RWPE2 (cell line): ENCODE measurements around the gene FOXO3.
A peak's percentile ranks its signal among the peaks of the same experiment; 100 is the strongest.

ENCODE experiments used
- ATAC-seq: fragments of 200-7000 bp; cut with Tn5 transposase; 3 replicates; pipeline ENCODE4 v1.9.1; 2021; ENCODE audit warnings: low read depth
- DNase-seq: peaks from one replicate; pipeline ENCODE4 v3.0.0-alpha.2; 2020; ENCODE audit warnings: low spot score
- H3K27ac ChIP-seq: fragments of 450-650 bp; 2 replicates; pipeline ENCODE4 v1.5.1; 2017; ENCODE audit warnings: mild to moderate bottlenecking; ENCODE audit not compliant: poor library complexity, severe bottlenecking
- H3K27me3 ChIP-seq: fragments of 250-450 bp; sonication (Bioruptor Pico); 2 replicates; pipeline ENCODE4 v1.5.1; 2021; ENCODE audit warnings: mild to moderate bottlenecking, moderate library complexity; ENCODE audit not compliant: insufficient read depth, poor library complexity, severe bottlenecking
- H3K36me3 ChIP-seq: fragments of 250-450 bp; sonication (Bioruptor Pico); 2 replicates; pipeline ENCODE4 v1.5.1; 2020; ENCODE audit warnings: low read depth, mild to moderate bottlenecking, moderate library complexity
- H3K4me1 ChIP-seq: fragments of 250-450 bp; sonication (Bioruptor Pico); 2 replicates; pipeline ENCODE4 v1.5.1; 2021; ENCODE audit warnings: mild to moderate bottlenecking, moderate library complexity; ENCODE audit not compliant: insufficient read depth, poor library complexity, severe bottlenecking
- H3K4me3 ChIP-seq: fragments of 250-450 bp; sonication (Bioruptor Pico); 2 replicates; pipeline ENCODE4 v1.5.1; 2021; ENCODE audit warnings: mild to moderate bottlenecking, moderate library complexity; ENCODE audit not compliant: severe bottlenecking
- H3K9me3 ChIP-seq: fragments of 250-450 bp; sonication (Bioruptor Pico); 2 replicates; pipeline ENCODE4 v1.5.1; 2021; ENCODE audit warnings: mild to moderate bottlenecking, moderate library complexity; ENCODE audit not compliant: severe bottlenecking
- TF ChIP-seq, protein P1 (sequence below): fragments of 450-650 bp; IDR thresholded peaks from one replicate; pipeline ENCODE4 v1.5.1; 2017; ENCODE audit warnings: mild to moderate bottlenecking, moderate library complexity; ENCODE audit not compliant: poor library complexity, severe bottlenecking

FOXO3 gene

GRCh38 chr6:108627692-108628550 lies 67.2 kb downstream of the FOXO3 start:
- H3K4me3 ChIP-seq = no peak overlapping the region
- ATAC-seq = peak; percentile 32; the same call in 2 of the 3 replicates
- no peaks in the 10 kb centered on the region for H3K9me3 ChIP-seq
- no peaks in the 10 kb centered on the region for H3K27me3 ChIP-seq
- TF ChIP-seq, protein P1, sequence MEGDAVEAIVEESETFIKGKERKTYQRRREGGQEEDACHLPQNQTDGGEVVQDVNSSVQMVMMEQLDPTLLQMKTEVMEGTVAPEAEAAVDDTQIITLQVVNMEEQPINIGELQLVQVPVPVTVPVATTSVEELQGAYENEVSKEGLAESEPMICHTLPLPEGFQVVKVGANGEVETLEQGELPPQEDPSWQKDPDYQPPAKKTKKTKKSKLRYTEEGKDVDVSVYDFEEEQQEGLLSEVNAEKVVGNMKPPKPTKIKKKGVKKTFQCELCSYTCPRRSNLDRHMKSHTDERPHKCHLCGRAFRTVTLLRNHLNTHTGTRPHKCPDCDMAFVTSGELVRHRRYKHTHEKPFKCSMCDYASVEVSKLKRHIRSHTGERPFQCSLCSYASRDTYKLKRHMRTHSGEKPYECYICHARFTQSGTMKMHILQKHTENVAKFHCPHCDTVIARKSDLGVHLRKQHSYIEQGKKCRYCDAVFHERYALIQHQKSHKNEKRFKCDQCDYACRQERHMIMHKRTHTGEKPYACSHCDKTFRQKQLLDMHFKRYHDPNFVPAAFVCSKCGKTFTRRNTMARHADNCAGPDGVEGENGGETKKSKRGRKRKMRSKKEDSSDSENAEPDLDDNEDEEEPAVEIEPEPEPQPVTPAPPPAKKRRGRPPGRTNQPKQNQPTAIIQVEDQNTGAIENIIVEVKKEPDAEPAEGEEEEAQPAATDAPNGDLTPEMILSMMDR = no peak
- no peak for DNase-seq
- peaks cover 25% of the 10 kb centered on the region for H3K4me1 ChIP-seq
- no peaks in the 10 kb centered on the region for H3K36me3 ChIP-seq
- no peak overlapping the region for H3K27ac ChIP-seq

DNA sequence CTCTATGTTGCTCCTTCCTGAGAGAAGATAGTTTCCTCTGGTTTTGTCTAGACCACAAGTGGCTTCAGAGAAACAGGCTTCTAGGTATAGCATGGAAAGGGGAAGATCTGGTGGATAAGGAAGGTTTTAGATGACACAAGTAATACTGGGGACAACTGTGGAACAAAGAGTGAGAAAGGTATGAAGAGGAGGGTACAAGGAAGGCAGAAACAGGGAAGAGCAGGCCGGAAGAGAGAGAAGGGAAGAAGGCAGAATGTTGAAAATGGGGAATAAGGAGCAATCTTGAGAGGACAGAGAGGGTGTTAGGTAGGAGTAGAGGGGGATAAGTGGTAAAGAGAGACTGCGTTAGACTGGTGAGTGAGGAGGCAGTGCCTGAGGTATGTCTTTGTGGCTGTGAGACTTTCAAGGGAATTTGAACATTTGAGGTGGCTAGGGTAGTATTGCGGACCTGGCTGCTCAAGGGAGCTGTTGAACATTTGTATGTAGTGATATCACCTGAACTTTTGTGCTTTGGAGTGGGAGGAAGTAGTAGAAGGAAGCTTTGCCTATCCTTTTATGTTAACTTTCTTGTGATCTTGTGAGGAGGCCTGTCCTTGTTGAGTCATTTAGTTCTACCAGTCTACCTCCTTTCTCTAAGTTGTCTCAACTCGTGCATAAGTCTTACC lies 69.5 kb downstream of the FOXO3 start:
- no peaks in the 10 kb centered on the region for H3K9me3 ChIP-seq
- no peaks in the 10 kb centered on the region for H3K36me3 ChIP-seq
- no peaks in the 10 kb centered on the region for H3K27me3 ChIP-seq
- peak; percentile 33; the same call in 2 of the 3 replicates for ATAC-seq
- peak overlapping the region; percentile 7 for H3K27ac ChIP-seq
- H3K4me3 ChIP-seq = no peak overlapping the region
- no peak for DNase-seq
- H3K4me1 ChIP-seq = peaks cover 13% of the 10 kb centered on the region
- TF ChIP-seq, protein P1 = no peak

DNA sequence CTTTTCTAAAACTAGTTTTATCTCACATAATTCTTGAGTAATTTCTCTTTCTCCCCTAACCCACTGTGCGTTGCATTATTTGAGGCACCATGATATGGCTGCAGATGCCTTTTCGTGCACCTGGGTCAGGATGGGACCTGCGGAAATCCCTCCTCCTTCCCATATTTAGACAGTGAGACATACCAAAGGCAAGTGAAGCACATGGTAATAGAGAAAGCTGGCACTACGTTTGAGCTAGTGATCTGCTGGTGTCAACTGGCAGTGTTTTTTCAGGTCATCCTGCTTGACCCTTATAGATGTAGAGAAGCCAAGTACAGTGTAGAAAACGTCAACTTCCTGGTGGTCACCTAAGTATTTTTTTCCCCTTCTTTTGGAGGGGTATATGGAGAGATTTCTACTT lies 71.7 kb downstream of the FOXO3 start:
- TF ChIP-seq, protein P1 = no peak
- Histone ChIP-seq H3K4me1 (peaks cover 13% of the 10 kb centered on the region), H3K27ac (no peak overlapping the region), H3K4me3 (no peak overlapping the region), H3K27me3 (no peaks in the 10 kb centered on the region), H3K9me3 (no peaks in the 10 kb centered on the region), H3K36me3 (no peaks in the 10 kb centered on the region)
- ATAC-seq = peak; percentile 69
- no peak for DNase-seq

DNA sequence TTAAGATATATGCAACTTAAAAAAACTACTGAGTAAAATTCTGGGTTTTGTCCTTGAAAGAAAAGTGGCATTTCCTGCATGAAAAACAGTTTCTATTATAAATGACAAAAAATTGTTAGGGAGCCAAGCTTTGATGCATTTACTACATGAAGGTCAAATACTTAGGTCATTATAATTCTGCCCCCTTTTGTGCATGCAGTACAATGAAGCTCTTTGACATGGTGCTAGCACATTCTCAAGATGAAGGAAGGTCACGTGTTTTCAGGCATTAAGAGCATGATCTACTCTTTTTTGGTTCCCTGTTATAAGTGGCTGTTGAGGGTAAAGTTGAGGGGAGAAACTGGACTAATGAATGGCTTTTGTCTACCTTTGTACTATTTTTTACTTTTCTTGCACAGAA lies 72.7 kb downstream of the FOXO3 start:
- ATAC-seq = no peak
- TF ChIP-seq, protein P1 = no peak
- H3K36me3 ChIP-seq = 0 out of 2 replicates have a peak, but pooled peaks cover 3% of the 10 kb centered on the region
- peaks cover 13% of the 10 kb centered on the region for H3K4me1 ChIP-seq
- no peak for DNase-seq
- no peaks in the 10 kb centered on the region for H3K27me3 ChIP-seq
- H3K9me3 ChIP-seq = no peaks in the 10 kb centered on the region
- H3K27ac ChIP-seq = no peak overlapping the region
- H3K4me3 ChIP-seq = no peak overlapping the region
